Upper lobe of right lung (tissue), 1 donor: ENCODE data around the gene BMPER. TPM values are rescaled to one million over a fixed set of nuclear protein-coding genes. Genes with fewer than 3 reads are reported as not detected.

Source experiments
- ATAC-seq: fragments of 200-7000 bp; cut with Tn5 transposase; one replicate; pipeline ENCODE4 v1.9.1; 2020; ENCODE audit warnings: mild to moderate bottlenecking, moderate library complexity
- DNase-seq: peaks from one replicate; pipeline ENCODE4 v3.0.0-alpha.2; 2020
- H3K27ac ChIP-seq: fragments of 200-600 bp; one replicate; pipeline ENCODE4 v1.8.0; 2022
- H3K27me3 ChIP-seq: fragments of 200-600 bp; one replicate; pipeline ENCODE4 v1.8.0; 2022; ENCODE audit warnings: mild to moderate bottlenecking
- H3K36me3 ChIP-seq: fragments of 200-600 bp; one replicate; pipeline ENCODE4 v1.8.0; 2022
- H3K4me1 ChIP-seq: fragments of 200-600 bp; one replicate; pipeline ENCODE4 v1.8.0; 2022
- H3K4me3 ChIP-seq: fragments of 200-600 bp; one replicate; pipeline ENCODE4 v1.8.0; 2022; ENCODE audit warnings: mild to moderate bottlenecking
- H3K9me3 ChIP-seq: fragments of 200-600 bp; one replicate; pipeline ENCODE4 v1.8.0; 2022
- CTCF ChIP-seq: fragments of 200-600 bp; IDR thresholded peaks from one replicate; pipeline ENCODE4 v1.8.0; 2022; ENCODE audit warnings: antibody characterized with exemption
- intact Hi-C: fragments of 100-400 bp; cut with DNase I; formaldehyde crosslinking; loops from one replicate; pipeline ENCODE4 v1.11.0; 2022
- total RNA-seq: library from RNA; stranded (reverse); fragmentation: NEBNext Ultra II Directional; extraction: Animal tissue kit (Norgen Biotek cat#: 25700); gene quantifications from one replicate; pipeline ENCODE4 v1.2.1, GENCODE V29; 2021
- donor health status: DM: no; HTN: yes; CAD: no; lungs with severe emphysema.

Gene BMPER
- total RNA-seq, 1 donor from 2014 or later = 10.0 TPM

DNA sequence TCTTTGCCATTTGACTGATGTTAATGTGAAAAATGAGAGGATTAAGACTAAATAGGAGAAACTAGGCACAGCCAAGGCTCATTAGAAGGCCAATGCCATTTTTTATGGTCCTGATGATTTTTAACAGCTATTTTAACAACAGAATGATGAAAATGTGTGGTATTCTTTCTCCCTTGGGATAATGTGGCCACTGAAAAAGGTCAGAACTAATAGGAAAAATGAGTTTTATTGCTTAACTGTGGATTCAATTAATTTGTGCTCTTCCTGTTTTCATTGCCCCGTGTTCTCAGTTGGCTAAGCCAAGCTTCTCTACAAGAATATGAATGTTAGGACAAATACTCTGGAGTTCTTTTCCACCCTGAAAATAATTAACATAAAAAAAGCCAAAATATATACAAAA lies 56.6 kb downstream of the BMPER start:
- TF ChIP-seq CTCF = no peak
- no peak for ATAC-seq

GRCh38 chr7:33964417-33965182 lies 59.3 kb downstream of the BMPER start:
- TF ChIP-seq CTCF = no peak
- Histone ChIP-seq H3K27me3 (no peaks in the 10 kb centered on the region), H3K27ac (no peak overlapping the region), H3K36me3 (no peaks in the 10 kb centered on the region), H3K4me1 (no peaks in the 10 kb centered on the region), H3K4me3 (no peak overlapping the region), H3K9me3 (no peaks in the 10 kb centered on the region)
- intact Hi-C loops = no loop called here
- ATAC-seq (no peak), DNase-seq (no peak)

More for the DNA sequence above, 56.6 kb downstream of the BMPER start:
- no peaks in the 10 kb centered on the region for H3K27me3 ChIP-seq
- intact Hi-C loops = no loop called here
- no peak overlapping the region for H3K4me3 ChIP-seq
- H3K9me3 ChIP-seq = no peaks in the 10 kb centered on the region
- H3K36me3 ChIP-seq = no peaks in the 10 kb centered on the region
- H3K27ac ChIP-seq = no peak overlapping the region
- H3K4me1 ChIP-seq = no peaks in the 10 kb centered on the region
- DNase-seq = no peak

DNA sequence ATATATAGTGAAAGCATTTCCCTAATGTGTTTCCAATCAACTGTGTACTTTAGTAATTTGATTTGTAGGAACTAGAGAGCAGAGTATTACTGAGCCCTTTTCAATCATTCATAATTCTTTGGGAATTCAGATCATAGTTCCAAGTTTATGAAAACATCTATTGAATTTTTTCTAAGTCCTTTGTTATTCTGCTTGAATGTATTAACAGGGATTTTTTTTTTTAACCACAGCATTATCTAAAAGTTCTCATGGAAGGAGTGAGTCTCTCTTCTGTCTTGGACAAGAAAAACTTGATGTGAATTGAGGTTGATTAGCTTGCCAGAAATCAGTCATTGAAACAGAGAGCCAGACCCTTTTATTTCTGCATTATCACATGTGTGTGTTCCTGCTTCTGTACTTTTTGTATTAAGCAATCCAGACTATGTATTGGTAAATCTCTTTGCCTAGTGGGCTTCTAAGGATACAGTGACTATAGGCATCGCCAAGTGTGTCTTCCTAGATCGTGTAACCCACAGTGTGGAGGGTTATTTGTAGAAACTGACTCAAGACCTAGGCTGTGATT lies 59.9 kb downstream of the BMPER start:
- Histone ChIP-seq H3K9me3 (no peaks in the 10 kb centered on the region), H3K27ac (no peak overlapping the region), H3K27me3 (no peaks in the 10 kb centered on the region), H3K4me3 (no peak overlapping the region), H3K4me1 (no peaks in the 10 kb centered on the region), H3K36me3 (no peaks in the 10 kb centered on the region)
- DNase-seq = no peak
- intact Hi-C loops = no loop called here
- ATAC-seq = no peak
- TF ChIP-seq CTCF = no peak

DNA sequence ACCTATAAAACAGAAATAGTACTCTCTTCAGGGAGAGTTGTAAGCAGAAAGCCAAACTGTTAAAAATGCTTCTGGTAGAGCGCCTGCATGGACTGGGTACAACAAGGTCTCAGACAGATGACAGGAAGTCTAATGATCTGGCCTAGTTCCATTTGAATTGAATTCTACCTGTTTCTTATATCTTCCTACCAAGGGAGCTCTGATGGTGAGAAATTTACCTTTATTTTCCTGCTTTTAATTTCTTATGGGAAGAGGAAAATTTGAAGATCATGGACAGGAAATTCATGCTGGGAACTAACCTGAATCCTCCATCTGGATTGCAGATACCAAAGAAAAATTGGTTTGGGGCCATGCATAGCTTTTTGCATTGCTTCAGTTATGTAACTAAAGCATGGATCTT lies 63.3 kb downstream of the BMPER start:
- Histone ChIP-seq H3K36me3 (no peaks in the 10 kb centered on the region), H3K27ac (no peak overlapping the region), H3K4me3 (no peak overlapping the region), H3K9me3 (no peaks in the 10 kb centered on the region), H3K27me3 (no peaks in the 10 kb centered on the region), H3K4me1 (no peaks in the 10 kb centered on the region)
- ATAC-seq (no peak), DNase-seq (no peak)
- no peak for TF ChIP-seq CTCF
- intact Hi-C loops = no loop called here

DNA sequence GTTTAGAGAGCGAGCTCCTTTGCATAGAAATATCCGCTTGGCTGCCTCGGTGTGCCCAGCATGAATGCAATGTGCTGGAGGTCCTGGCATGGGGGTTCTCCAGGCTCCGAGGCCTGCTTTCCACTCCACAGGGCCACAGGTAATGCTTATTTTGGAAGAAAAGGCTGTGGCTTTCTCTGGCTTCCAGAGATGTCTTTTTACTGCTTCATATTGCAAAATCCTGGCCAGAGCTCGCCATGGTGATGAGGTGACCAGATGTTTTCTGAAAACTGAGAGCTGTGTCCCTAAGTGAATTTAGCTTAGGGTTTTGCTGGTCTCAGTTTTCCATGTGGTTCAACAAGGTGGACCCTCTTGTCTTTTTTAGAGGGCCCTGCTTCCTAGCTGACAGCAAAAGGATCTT lies 65.2 kb downstream of the BMPER start:
- Histone ChIP-seq H3K36me3 (no peaks in the 10 kb centered on the region), H3K27me3 (no peaks in the 10 kb centered on the region), H3K4me3 (no peak overlapping the region), H3K9me3 (no peaks in the 10 kb centered on the region), H3K4me1 (no peaks in the 10 kb centered on the region), H3K27ac (no peak overlapping the region)
- DNase-seq (no peak), ATAC-seq (no peak)
- TF ChIP-seq CTCF = no peak
- intact Hi-C loops = no loop called here
